SK-MEL-5 (cell line): ENCODE data around the gene AKIP1. TPM values are rescaled to one million over a fixed set of nuclear protein-coding genes. Genes with fewer than 3 reads are reported as not detected.
"Not testable (repeated sequence)": the region's sequence is repeated elsewhere in the genome, so short reads cannot be mapped to it uniquely, and the experiment has no call there.

Experiments used
- DNase-seq: peaks from one replicate; pipeline ENCODE4 v3.0.0-alpha.2; 2016; ENCODE audit warnings: low read depth, low spot score
- in situ Hi-C: cut with HindIII; loops from 2 replicates; pipeline ENCODE4 v1.10.0; 2016; ENCODE audit warnings: low sequenced_read_pairs, high pct_unique_total_duplicates, low pct_unique_long_range_greater_than_20kb
- total RNA-seq: library from RNA; depleted of rRNA; stranded (reverse); fragments of >200 nt; shearing (Covaris generic); gene quantifications from 2 replicates; pipeline ENCODE4 v1.2.3, GENCODE V29; 2014

The AKIP1 gene
- total RNA-seq, 1 experiment from 2014 or later: 38.5 TPM

GRCh38 chr11:8908099-8908498 is 2.9 kb upstream of the AKIP1 start:
- in situ Hi-C loops: no loop called here

GRCh38 chr11:8910649-8911026 is 351 bp upstream of the AKIP1 start:
- DNase-seq: no peak
- in situ Hi-C loops: no loop called here

More at GRCh38 chr11:8908099-8908498, 2.9 kb upstream of the AKIP1 start:
- DNase-seq: no peak

GRCh38 chr11:8913961-8914660 is 3.1 kb downstream of the AKIP1 start:
- in situ Hi-C loops: no loop called here
- peak; percentile 57 for DNase-seq

GRCh38 chr11:8914661-8915018 is 3.7 kb downstream of the AKIP1 start:
- in situ Hi-C loops: no loop called here
- DNase-seq: no peak

- peak; percentile 28 for DNase-seq
- in situ Hi-C loops: no loop called here
Measured at GRCh38 chr11:8917157-8917825, 6.3 kb downstream of the AKIP1 start.

- in situ Hi-C loops: no loop called here
- DNase-seq: no peak
Measured at GRCh38 chr11:8922691-8923090, 11.7 kb downstream of the AKIP1 start.

GRCh38 chr11:8925711-8926110 is 14.7 kb downstream of the AKIP1 start:
- no peak for DNase-seq
- in situ Hi-C loops: no loop called here

GRCh38 chr11:8926236-8926635 is 15.2 kb downstream of the AKIP1 start:
- no peak for DNase-seq

GRCh38 chr11:8927233-8927632 is 16.2 kb downstream of the AKIP1 start:
- DNase-seq: no peak
- in situ Hi-C loops: no loop called here

More at GRCh38 chr11:8926236-8926635, 15.2 kb downstream of the AKIP1 start:
- in situ Hi-C loops: no loop called here

- in situ Hi-C loops: no loop called here
- DNase-seq: no peak
Measured at GRCh38 chr11:8928205-8928604, 17.2 kb downstream of the AKIP1 start.

- in situ Hi-C loops: no loop called here
Measured at GRCh38 chr11:8928981-8929615, 18.1 kb downstream of the AKIP1 start.

GRCh38 chr11:8930456-8931175 is 19.6 kb downstream of the AKIP1 start:
- no peak for DNase-seq
- in situ Hi-C loops: no loop called here

More at GRCh38 chr11:8928981-8929615, 18.1 kb downstream of the AKIP1 start:
- no peak for DNase-seq

GRCh38 chr11:8932564-8933180 is 21.7 kb downstream of the AKIP1 start, which contains the start of gene C11orf16:
Gene C11orf16 (minus strand): TSS chr11:8932947. CDS start chr11:8932308, 639 bp downstream.
- in situ Hi-C loops: no loop called here
- no peak for DNase-seq

- no peak for DNase-seq
- in situ Hi-C loops: no loop called here
Measured at GRCh38 chr11:8933931-8934330, 22.9 kb downstream of the AKIP1 start.

GRCh38 chr11:8934742-8935488 is 23.9 kb downstream of the AKIP1 start:
- no peak for DNase-seq
- in situ Hi-C loops: no loop called here

GRCh38 chr11:8935789-8936188 is 24.8 kb downstream of the AKIP1 start:
- in situ Hi-C loops, DNase-seq: not testable (repeated sequence)

GRCh38 chr11:8937159-8937558 is 26.2 kb downstream of the AKIP1 start:
- no peak for DNase-seq
- in situ Hi-C loops: no loop called here
